Lower lobe of right lung (tissue), 2 donors: Measurements from ENCODE around the gene LRP8. TPM values are rescaled to one million over a fixed set of nuclear protein-coding genes. Genes with fewer than 3 reads are reported as not detected.

ENCODE experiments used
- ATAC-seq, 2 donors: fragments of 200-7000 bp; cut with Tn5 transposase; one replicate each; pipeline ENCODE4 v1.9.1; 2020 to 2022; ENCODE audit warnings: mild to moderate bottlenecking in 2 of 2, moderate library complexity in 2 of 2
- DNase-seq: peaks from one replicate; pipeline ENCODE4 v3.0.0-alpha.2; 2020
- H3K27ac ChIP-seq: fragments of 200-600 bp; one replicate; pipeline ENCODE4 v1.8.0; 2022
- H3K27me3 ChIP-seq: fragments of 200-600 bp; one replicate; pipeline ENCODE4 v1.8.0; 2022; ENCODE audit warnings: low read depth
- H3K36me3 ChIP-seq: fragments of 200-600 bp; one replicate; pipeline ENCODE4 v1.8.0; 2022; ENCODE audit warnings: mild to moderate bottlenecking
- H3K4me1 ChIP-seq: fragments of 200-600 bp; one replicate; pipeline ENCODE4 v1.8.0; 2022
- H3K4me3 ChIP-seq: fragments of 200-600 bp; one replicate; pipeline ENCODE4 v1.8.0; 2022; ENCODE audit warnings: mild to moderate bottlenecking
- H3K9me3 ChIP-seq: fragments of 200-600 bp; one replicate; pipeline ENCODE4 v1.8.0; 2022
- CTCF ChIP-seq: fragments of 200-600 bp; IDR thresholded peaks from one replicate; pipeline ENCODE4 v1.8.0; 2022; ENCODE audit warnings: antibody characterized with exemption, mild to moderate bottlenecking
- intact Hi-C: fragments of 100-400 bp; cut with DNase I; formaldehyde crosslinking; loops from one replicate; pipeline ENCODE4 v1.11.0; 2022
- total RNA-seq: library from RNA; stranded (reverse); fragmentation: NEBNext Ultra II Directional; extraction: Animal tissue kit (Norgen Biotek cat#: 25700); gene quantifications from one replicate; pipeline ENCODE4 v1.2.1, GENCODE V29; 2021
- donor health status: DM: no; HTN: yes; CAD: no; lungs with severe emphysema.

The LRP8 gene
- total RNA-seq, 1 donor from 2014 or later: 9.2 TPM

GRCh38 chr1:53373246-53373645 lies 45.4 kb upstream of the LRP8 start:
- intact Hi-C loops: no loop called here
- H3K36me3 ChIP-seq: no peaks in the 10 kb centered on the region
- H3K27me3 ChIP-seq: no peaks in the 10 kb centered on the region
- H3K4me3 ChIP-seq: no peak overlapping the region
- peaks cover 3% of the 10 kb centered on the region for H3K4me1 ChIP-seq
- no peak for TF ChIP-seq CTCF
- no peaks in the 10 kb centered on the region for H3K9me3 ChIP-seq
- DNase-seq (no peak), ATAC-seq (no peak)
- H3K27ac ChIP-seq: no peak overlapping the region

- DNase-seq (no peak), ATAC-seq (no peak)
- Histone ChIP-seq H3K27me3 (no peaks in the 10 kb centered on the region), H3K9me3 (no peaks in the 10 kb centered on the region), H3K36me3 (no peaks in the 10 kb centered on the region), H3K4me1 (peaks cover 6% of the 10 kb centered on the region), H3K4me3 (no peak overlapping the region), H3K27ac (no peak overlapping the region)
- intact Hi-C loops: no loop called here
- TF ChIP-seq CTCF: no peak
These were observed 44.7 kb upstream of the LRP8 start for GRCh38 chr1:53372501-53372951.

- Histone ChIP-seq H3K36me3 (no peaks in the 10 kb centered on the region), H3K27me3 (no peaks in the 10 kb centered on the region), H3K9me3 (no peaks in the 10 kb centered on the region), H3K27ac (no peak overlapping the region), H3K4me1 (peaks cover 6% of the 10 kb centered on the region), H3K4me3 (no peak overlapping the region)
- intact Hi-C loops: no loop called here
- TF ChIP-seq CTCF: no peak
- DNase-seq: no peak
- no peak for ATAC-seq
These were observed 44.0 kb upstream of the LRP8 start for GRCh38 chr1:53371851-53372250.

- no peak for TF ChIP-seq CTCF
- no peaks in the 10 kb centered on the region for H3K36me3 ChIP-seq
- no peaks in the 10 kb centered on the region for H3K27me3 ChIP-seq
- no peaks in the 10 kb centered on the region for H3K9me3 ChIP-seq
- intact Hi-C loops: no loop called here
- no peak overlapping the region for H3K4me3 ChIP-seq
- DNase-seq: no peak
- peaks cover 6% of the 10 kb centered on the region for H3K4me1 ChIP-seq
- ATAC-seq: no peak
- no peak overlapping the region for H3K27ac ChIP-seq
These were observed 43.3 kb upstream of the LRP8 start for GRCh38 chr1:53371121-53371666.

- H3K36me3 ChIP-seq: no peaks in the 10 kb centered on the region
- intact Hi-C loops: no loop called here
- no peak for DNase-seq
- no peak overlapping the region for H3K27ac ChIP-seq
- TF ChIP-seq CTCF: no peak
- H3K27me3 ChIP-seq: no peaks in the 10 kb centered on the region
- H3K4me1 ChIP-seq: peaks cover 6% of the 10 kb centered on the region
- no peak for ATAC-seq
- no peaks in the 10 kb centered on the region for H3K9me3 ChIP-seq
- H3K4me3 ChIP-seq: no peak overlapping the region
These were observed 42.6 kb upstream of the LRP8 start for GRCh38 chr1:53370369-53370961.
